22Rv1 (cell line): ENCODE results near the gene TRAM2.

Source experiments
- CTCF ChIP-seq: fragments of 450-650 bp; IDR thresholded peaks from 2 replicates; pipeline ENCODE4 v1.5.1; 2017; ENCODE audit warnings: mild to moderate bottlenecking
- ZFX ChIP-seq: fragments of 450-650 bp; IDR thresholded peaks from 2 replicates; pipeline ENCODE4 v1.6.1; 2017; ENCODE audit warnings: antibody characterized with exemption, borderline replicate concordance

GRCh38 chr6:52503851-52504781, 72.7 kb downstream of the TRAM2 start:
- no peak for TF ChIP-seq CTCF
- TF ChIP-seq ZFX, result no peak
